ENCODE measurements around the gene ZP1.

DNA sequence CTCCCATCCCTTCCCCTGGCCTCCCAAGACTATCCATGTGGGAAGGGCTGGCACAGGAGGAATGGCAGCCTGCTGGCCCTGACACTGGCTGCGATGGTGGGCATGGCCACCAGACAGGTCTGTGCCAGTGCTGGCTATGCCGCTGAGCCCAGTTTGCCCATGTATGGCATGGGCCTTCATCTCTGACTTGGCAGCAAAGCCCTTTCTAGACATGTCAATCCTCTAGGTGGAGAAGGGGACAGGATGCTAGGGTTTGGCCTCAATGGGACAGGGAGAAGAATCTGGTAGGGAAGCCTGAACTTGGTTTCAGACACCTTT lies 8.8 kb downstream of the ZP1 start:
- TF ChIP-seq EZH2phosphoT487 (IDR thresholded peaks at IDR 0.05; ENCODE audit: insufficient read depth, low read depth) = no peak
- TF ChIP-seq EZH2 (IDR thresholded peaks at IDR 0.05; ENCODE audit: insufficient read depth, poor library complexity, severe bottlenecking) = no peak

Data from GM23248 (cell line).